ENCODE measurements around the gene ZNF483.
"Not testable (repeated sequence)": the region's sequence is repeated elsewhere in the genome, so short reads cannot be mapped to it uniquely, and the experiment has no call there.

The ZNF483 gene

DNA sequence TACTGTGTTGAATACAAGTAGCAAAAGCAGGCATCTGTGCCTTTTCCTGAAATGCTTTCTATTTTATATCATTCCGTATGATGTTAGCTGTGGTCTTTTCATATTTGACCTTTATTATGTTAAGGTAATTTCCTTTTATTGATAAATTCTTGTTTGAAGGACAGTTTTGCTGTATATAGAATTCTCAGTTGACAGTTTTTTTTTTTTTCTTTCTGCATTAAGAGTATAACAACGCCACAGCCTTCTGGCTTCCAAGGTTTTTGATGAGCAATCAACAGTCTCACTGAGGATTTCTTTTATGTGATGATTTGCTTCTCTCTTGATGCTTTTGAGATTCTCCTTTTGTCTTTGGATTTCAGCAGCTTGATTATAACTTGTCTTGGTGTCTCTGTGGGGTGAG, 23.6 kb downstream of the ZNF483 start:
- DNase-seq: no peak

DNA sequence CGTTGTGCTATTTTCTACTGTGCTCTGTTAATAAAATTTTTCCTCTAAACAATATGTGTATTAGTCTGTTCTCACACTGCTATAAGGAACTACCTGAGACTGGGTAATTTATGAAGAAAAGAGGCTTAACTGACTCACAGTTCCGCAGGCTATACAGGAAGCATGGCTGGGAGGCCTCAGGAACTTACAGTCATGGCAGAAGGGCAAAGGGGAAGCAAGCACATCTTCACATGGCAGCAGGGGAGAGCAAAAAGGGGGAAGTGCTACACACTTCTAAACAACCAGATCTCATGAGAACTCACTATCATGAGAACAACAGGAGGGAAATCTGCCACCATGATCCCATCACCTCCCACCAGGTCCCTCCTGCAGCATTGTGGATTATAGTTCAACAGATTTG, 30.4 kb downstream of the ZNF483 start:
- not testable (repeated sequence) for DNase-seq

DNA sequence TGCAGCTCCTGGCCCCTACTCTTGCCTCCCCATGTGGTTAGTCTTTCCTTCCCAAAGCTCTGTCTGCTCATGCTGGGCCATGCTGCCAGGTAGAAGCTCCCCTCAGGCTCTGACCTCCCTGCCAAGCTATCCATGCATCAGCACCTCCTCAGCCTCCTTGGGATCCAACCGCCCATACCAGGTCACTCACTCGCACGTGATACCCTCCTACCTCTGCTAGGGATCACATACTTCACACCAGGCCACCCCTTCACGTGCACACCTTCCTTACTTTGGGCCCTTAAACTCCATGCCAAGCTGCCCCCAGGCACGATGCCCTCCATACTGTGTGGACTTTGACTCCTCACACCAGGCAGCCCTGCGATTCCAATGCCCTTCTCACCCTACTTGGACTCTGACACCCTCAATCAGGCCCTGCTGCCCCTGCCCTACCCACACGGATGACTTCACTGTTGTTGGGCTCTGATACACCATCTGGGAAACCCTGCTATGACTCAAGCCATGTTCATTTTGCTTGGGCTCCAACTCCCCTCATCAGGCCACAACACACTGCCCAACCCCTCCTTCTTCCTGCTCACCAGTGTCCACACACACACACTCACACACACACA, 34.1 kb downstream of the ZNF483 start:
- DNase-seq: no peak

DNA sequence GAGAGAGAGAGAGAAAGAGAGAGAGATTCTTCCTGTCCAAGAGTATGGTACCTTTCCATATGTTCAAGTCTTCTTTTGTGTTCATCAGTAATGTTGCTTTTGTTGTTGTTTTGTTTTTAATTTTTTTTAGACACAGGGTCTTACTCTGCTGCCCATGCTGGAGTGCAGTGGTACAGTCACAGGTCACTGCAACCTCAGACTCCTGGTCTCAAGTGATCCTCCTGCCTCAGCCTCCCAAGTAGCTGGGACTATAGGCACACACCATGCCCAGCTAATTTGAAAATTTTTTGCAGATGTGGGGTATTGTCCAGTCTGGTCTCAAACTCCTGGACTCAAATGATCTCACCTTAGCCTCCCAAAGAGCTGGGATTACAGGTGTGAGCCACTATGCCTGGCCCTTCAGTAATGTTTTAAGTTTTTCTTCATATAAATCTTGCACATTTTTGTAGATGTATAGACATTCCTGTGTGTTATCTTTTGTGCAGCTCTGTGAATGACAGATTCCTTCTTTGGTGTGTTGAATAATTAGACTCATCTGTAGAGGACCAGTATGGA, 36.3 kb downstream of the ZNF483 start:
- no peak for DNase-seq

GRCh38 chr9:111566234-111566633, 41.3 kb downstream of the ZNF483 start:
- DNase-seq: no peak

DNA sequence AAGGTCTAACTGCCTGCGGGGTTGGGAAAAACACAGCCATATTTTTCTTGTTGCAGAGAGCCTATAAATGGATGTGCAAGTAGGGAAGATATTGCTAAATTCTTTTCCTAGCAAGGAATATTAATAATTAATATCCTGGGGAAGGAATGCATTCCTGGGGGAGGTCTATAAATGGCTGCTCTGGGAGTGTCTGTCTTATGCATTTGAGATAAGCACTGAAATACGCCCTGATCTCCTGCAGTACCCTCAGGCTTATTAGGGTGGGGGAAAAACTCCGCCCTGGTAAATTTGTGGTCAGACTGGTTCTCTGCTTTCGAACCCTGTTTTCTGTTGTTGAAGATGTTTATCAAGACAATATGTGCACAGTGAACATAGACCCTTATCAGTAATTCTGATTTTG, 43.1 kb downstream of the ZNF483 start:
- DNase-seq: not testable (repeated sequence)

GRCh38 chr9:111572950-111573604, 48.1 kb downstream of the ZNF483 start:
- no peak for DNase-seq

- no peak for DNase-seq
These were observed 57.9 kb downstream of the ZNF483 start for GRCh38 chr9:111582888-111583287.

- DNase-seq: no peak
These were observed 61.4 kb downstream of the ZNF483 start for GRCh38 chr9:111586378-111586777.

DNA sequence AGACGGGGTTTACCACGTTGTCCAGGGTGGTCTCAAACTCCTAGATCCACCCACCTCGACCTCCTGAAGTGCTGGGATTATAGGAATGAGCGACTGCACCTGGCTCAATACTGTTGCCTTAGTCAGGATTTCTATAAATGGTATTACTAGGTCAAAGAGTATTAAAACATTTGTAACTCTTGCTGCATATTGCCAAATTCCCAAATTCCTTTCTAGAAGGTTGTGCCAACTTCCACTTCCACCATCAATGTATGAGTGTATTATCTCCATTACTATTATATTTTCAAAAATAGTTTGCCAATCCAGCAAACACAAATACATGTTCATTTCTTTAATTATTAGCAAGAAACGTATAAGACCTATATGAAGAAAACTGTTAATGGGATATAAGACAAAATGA, 63.9 kb downstream of the ZNF483 start:
- no peak for DNase-seq

GRCh38 chr9:111597852-111598732, 73.1 kb downstream of the ZNF483 start:
- DNase-seq: peak; percentile 63

GRCh38 chr9:111598733-111599091, 73.7 kb downstream of the ZNF483 start:
- peak; percentile 56 for DNase-seq

- DNase-seq: peak; percentile 66
These were observed 74.3 kb downstream of the ZNF483 start, which contains the start of gene PTGR1 for GRCh38 chr9:111599092-111599954. Gene PTGR1 (minus strand): TSS chr9:111599647. CDS start chr9:111597422, 2,225 bp downstream.

DNA sequence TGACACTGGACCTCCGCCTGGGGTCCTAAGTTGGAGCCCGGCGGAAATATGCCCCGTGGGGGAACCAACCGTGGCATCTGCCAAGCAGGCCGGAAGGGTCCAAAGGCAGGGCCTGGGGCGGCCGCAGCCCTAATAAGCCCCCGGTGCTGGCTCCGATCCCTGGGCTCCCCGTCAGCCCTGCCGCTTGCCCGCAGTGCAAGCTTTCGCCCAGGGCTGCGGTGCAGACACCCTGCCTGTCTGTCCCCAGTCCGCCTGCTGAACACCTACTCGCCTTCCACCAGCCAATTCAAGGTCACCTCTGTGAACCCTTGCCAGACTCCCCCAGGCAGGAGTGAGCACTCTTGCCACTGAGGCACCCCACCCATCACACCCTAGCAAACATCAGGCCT, 75.0 kb downstream of the ZNF483 start:
- no peak for DNase-seq

DNA sequence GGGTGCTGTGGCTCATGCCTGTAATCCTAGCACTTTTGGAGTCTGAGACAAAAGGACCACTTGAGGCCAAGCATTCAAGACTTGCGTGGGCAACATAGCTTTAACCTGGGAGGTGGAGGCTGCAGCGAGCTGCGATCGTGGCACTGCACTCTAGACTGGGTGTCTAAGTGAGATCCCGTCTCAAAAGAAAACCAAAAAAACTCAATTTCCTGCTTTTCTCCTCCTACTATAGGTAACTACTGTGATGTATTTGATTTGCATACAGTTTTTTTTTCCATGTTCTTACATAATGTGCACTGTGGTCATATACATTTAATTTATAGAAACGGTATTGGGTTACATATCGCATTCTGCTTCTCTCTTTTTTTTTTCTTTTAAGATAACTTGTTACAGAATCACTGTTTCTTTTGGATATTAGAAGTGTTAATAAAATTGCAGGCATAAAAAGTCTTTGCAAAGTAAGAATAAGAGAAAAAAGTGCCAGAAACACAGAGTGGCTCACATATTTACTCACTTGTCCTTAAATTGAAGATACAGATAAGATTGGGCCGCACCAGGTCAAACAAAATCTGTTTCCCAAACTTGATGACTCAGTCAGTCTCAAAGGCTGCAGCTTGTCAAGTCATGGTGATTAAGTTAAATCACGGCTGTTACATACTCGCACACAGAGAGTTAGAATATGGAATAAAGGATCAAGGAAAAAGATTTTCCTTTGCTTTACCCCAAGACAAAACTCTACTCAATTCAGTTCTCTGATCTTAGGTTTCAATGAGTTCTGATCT, 76.4 kb downstream of the ZNF483 start:
- no peak for DNase-seq

- DNase-seq: no peak
These were observed 78.1 kb downstream of the ZNF483 start for GRCh38 chr9:111603041-111603440.

GRCh38 chr9:111604054-111604615, 79.2 kb downstream of the ZNF483 start:
- DNase-seq: no peak

- DNase-seq: no peak
These were observed 80.1 kb downstream of the ZNF483 start for GRCh38 chr9:111605041-111605559.

- no peak for DNase-seq
These were observed 85.2 kb downstream of the ZNF483 start for GRCh38 chr9:111610149-111610548.

- no peak for DNase-seq
These were observed 85.9 kb downstream of the ZNF483 start for GRCh38 chr9:111610845-111611244.

GRCh38 chr9:111613436-111614040, 88.6 kb downstream of the ZNF483 start:
- no peak for DNase-seq

Measured in activated CD8-positive, alpha-beta memory T cell treated with anti-CD3 and anti-CD28 coated beads, Interleukin-2, amount 50 U/mL, for 48 hours (primary cell).